ENCODE results near the gene GALNTL6. TPM values are rescaled to one million over a fixed set of nuclear protein-coding genes. Genes with fewer than 3 reads are reported as not detected.

GALNTL6 gene
- total RNA-seq, 1 donor from 2014 or later, result not detected

DNA sequence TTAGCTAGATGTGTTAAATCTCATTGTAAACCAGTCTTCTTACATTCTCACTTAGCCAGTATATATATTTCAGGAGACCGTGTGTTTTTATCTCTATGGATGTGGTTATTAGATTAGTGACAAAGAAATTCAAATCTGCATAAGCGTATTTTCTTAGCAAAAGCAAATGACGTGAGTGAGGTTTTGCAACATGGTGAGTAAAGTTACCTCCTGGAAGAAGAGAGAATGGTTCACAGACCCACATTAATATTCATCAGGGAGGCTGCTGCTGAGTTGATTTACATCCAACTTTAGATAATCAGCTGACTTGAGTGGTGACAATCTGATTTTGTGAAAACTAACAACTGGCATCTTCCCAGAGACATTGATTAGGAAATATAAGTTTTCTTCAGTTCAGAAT, 765.5 kb downstream of the GALNTL6 start:
- no peaks in the 10 kb centered on the region for H3K36me3 ChIP-seq
- no peak overlapping the region for H3K27ac ChIP-seq (replicated peaks)
- DNase-seq, result no peak
- H3K9me3 ChIP-seq (replicated peaks), result no peaks in the 10 kb centered on the region
- TF ChIP-seq, protein P1, sequence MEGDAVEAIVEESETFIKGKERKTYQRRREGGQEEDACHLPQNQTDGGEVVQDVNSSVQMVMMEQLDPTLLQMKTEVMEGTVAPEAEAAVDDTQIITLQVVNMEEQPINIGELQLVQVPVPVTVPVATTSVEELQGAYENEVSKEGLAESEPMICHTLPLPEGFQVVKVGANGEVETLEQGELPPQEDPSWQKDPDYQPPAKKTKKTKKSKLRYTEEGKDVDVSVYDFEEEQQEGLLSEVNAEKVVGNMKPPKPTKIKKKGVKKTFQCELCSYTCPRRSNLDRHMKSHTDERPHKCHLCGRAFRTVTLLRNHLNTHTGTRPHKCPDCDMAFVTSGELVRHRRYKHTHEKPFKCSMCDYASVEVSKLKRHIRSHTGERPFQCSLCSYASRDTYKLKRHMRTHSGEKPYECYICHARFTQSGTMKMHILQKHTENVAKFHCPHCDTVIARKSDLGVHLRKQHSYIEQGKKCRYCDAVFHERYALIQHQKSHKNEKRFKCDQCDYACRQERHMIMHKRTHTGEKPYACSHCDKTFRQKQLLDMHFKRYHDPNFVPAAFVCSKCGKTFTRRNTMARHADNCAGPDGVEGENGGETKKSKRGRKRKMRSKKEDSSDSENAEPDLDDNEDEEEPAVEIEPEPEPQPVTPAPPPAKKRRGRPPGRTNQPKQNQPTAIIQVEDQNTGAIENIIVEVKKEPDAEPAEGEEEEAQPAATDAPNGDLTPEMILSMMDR (IDR thresholded peaks at IDR 0.05; ENCODE audit: borderline replicate concordance), result no peak
- H3K4me3 ChIP-seq, result no peak overlapping the region
- no peaks in the 10 kb centered on the region for H3K27me3 ChIP-seq (ENCODE audit: low read depth)
- H3K4me1 ChIP-seq, result no peaks in the 10 kb centered on the region
- intact Hi-C loops (cut with micrococcal nuclease), result no loop called here

GRCh38 chr4:172584816-172585215, 771.6 kb downstream of the GALNTL6 start:
- Histone ChIP-seq H3K9me3 (replicated peaks) (peaks cover 25% of the 10 kb centered on the region), H3K4me1 (no peaks in the 10 kb centered on the region), H3K27ac (replicated peaks) (no peak overlapping the region), H3K4me3 (no peak overlapping the region), H3K36me3 (no peaks in the 10 kb centered on the region), H3K27me3 (ENCODE audit: low read depth) (no peaks in the 10 kb centered on the region)
- no peak for DNase-seq
- intact Hi-C loops (cut with micrococcal nuclease), result no loop called here
- TF ChIP-seq, protein P1 (IDR thresholded peaks at IDR 0.05; ENCODE audit: borderline replicate concordance), result no peak

DNA sequence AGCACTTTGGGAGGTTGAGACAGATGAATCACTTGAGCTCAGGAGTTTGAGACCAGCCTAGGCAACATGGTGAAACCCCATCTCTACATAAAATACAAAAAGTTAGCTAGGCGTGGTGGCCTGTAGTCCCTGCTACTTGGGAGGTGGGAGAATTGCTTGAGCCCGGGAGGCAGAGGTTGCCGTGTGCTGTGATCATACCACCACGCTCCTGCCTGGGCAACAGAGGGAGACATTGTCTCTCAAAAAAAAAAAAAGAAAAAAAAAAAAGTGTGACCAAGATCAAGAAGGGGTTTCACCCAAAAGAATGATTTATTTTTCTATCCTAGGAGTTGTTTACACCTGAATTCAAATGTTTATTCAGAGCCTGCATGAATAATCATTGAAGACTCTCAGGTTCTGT, 783.0 kb downstream of the GALNTL6 start:
- H3K9me3 ChIP-seq (replicated peaks), result peaks cover 6% of the 10 kb centered on the region
- H3K27me3 ChIP-seq (ENCODE audit: low read depth), result no peaks in the 10 kb centered on the region
- no peak for DNase-seq
- TF ChIP-seq, protein P1 (IDR thresholded peaks at IDR 0.05; ENCODE audit: borderline replicate concordance), result no peak
- intact Hi-C loops (cut with micrococcal nuclease), result no loop called here
- no peak overlapping the region for H3K27ac ChIP-seq (replicated peaks)
- H3K36me3 ChIP-seq, result no peaks in the 10 kb centered on the region
- H3K4me3 ChIP-seq, result no peak overlapping the region
- no peaks in the 10 kb centered on the region for H3K4me1 ChIP-seq

- DNase-seq, result no peak
- H3K4me1 ChIP-seq, result no peaks in the 10 kb centered on the region
- no peaks in the 10 kb centered on the region for H3K36me3 ChIP-seq
- no peaks in the 10 kb centered on the region for H3K27me3 ChIP-seq (ENCODE audit: low read depth)
- no peak overlapping the region for H3K4me3 ChIP-seq
- peaks cover 4% of the 10 kb centered on the region for H3K9me3 ChIP-seq (replicated peaks)
- intact Hi-C loops (cut with micrococcal nuclease), result no loop called here
- no peak overlapping the region for H3K27ac ChIP-seq (replicated peaks)
- TF ChIP-seq, protein P1 (IDR thresholded peaks at IDR 0.05; ENCODE audit: borderline replicate concordance), result no peak
Observed at GRCh38 chr4:172599554-172599953, 786.4 kb downstream of the GALNTL6 start.

DNA sequence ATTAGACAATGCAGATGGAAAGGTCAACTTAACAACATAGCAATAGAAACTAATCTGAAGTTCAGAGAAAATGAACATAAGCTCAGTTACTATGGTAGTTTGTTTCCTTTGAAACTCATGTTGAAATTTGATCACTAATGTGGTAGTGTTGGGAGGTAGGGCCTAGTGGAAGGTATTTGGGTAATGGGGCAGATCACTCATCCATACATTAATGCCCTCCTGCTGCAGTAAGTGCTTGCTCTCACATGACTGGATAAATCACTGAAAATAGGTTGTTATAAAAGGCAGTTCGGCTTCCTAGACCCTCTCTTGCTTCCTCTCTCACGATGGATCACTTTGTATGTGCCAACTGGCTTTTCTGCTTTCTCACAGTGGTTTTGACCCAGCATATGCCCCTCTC, 788.0 kb downstream of the GALNTL6 start:
- intact Hi-C loops (cut with micrococcal nuclease), result no loop called here
- Histone ChIP-seq H3K36me3 (no peaks in the 10 kb centered on the region), H3K27ac (replicated peaks) (no peak overlapping the region), H3K4me1 (no peaks in the 10 kb centered on the region), H3K27me3 (ENCODE audit: low read depth) (no peaks in the 10 kb centered on the region), H3K4me3 (no peak overlapping the region), H3K9me3 (replicated peaks) (peaks cover 4% of the 10 kb centered on the region)
- TF ChIP-seq, protein P1 (IDR thresholded peaks at IDR 0.05; ENCODE audit: borderline replicate concordance), result no peak
- DNase-seq, result no peak

- no peak overlapping the region for H3K4me3 ChIP-seq
- no peak for DNase-seq
- no peaks in the 10 kb centered on the region for H3K27me3 ChIP-seq (ENCODE audit: low read depth)
Observed at GRCh38 chr4:172619218-172619617, 806.0 kb downstream of the GALNTL6 start.

More at GRCh38 chr4:172619218-172619617, 806.0 kb downstream of the GALNTL6 start:
- H3K27ac ChIP-seq (replicated peaks), result no peak overlapping the region
- no peaks in the 10 kb centered on the region for H3K9me3 ChIP-seq (replicated peaks)
- TF ChIP-seq, protein P1 (IDR thresholded peaks at IDR 0.05; ENCODE audit: borderline replicate concordance), result no peak
- no peaks in the 10 kb centered on the region for H3K4me1 ChIP-seq
- no peaks in the 10 kb centered on the region for H3K36me3 ChIP-seq
- intact Hi-C loops (cut with micrococcal nuclease), result no loop called here

Measured in left ventricle myocardium inferior (tissue), 1 donor.